H9 (cell line): Measurements from ENCODE around the gene ZNF396. TPM values are rescaled to one million over a fixed set of nuclear protein-coding genes. Genes with fewer than 3 reads are reported as not detected.

Experiments
- DNase-seq: peaks from one replicate; pipeline ENCODE4 v3.0.0-alpha.2; 2017
- H2AFZ ChIP-seq: one replicate; pipeline ENCODE4 v1.6.1; 2013; ENCODE audit warnings: mild to moderate bottlenecking, low read length, control low read depth, moderate library complexity
- H2AK5ac ChIP-seq: 2 replicates; pipeline ENCODE4 v1.6.1; 2013; ENCODE audit warnings: low read length, control low read depth, mixed read lengths; ENCODE audit not compliant: insufficient read length
- H2BK120ac ChIP-seq: one replicate; pipeline ENCODE4 v1.6.1; 2013; ENCODE audit warnings: low read depth, mild to moderate bottlenecking, low read length, control low read depth, inconsistent platforms; ENCODE audit not compliant: poor library complexity, severe bottlenecking
- H2BK12ac ChIP-seq: 2 replicates; pipeline ENCODE4 v1.6.1; 2013; ENCODE audit warnings: low read length, control low read depth, mixed read lengths, low read depth; ENCODE audit not compliant: insufficient read length
- H2BK15ac ChIP-seq: 2 replicates; pipeline ENCODE4 v1.6.1; 2013; ENCODE audit warnings: low read depth, low read length, control low read depth
- H2BK20ac ChIP-seq: one replicate; pipeline ENCODE4 v1.6.1; 2013; ENCODE audit warnings: low read depth, mild to moderate bottlenecking, low read length, control low read depth, inconsistent platforms; ENCODE audit not compliant: poor library complexity, severe bottlenecking
- H2BK5ac ChIP-seq: 2 replicates; pipeline ENCODE4 v1.6.1; 2013; ENCODE audit warnings: low read length, control low read depth, mixed read lengths; ENCODE audit not compliant: insufficient read length
- H3K14ac ChIP-seq: 2 replicates; pipeline ENCODE4 v1.6.1; 2013; ENCODE audit warnings: low read length, control low read depth; ENCODE audit not compliant: insufficient read depth
- H3K18ac ChIP-seq: 2 replicates; pipeline ENCODE4 v1.6.1; 2013; ENCODE audit warnings: low read depth, mild to moderate bottlenecking, mixed read lengths, low read length, control low read depth; ENCODE audit not compliant: insufficient read length
- H3K23ac ChIP-seq: 2 replicates; pipeline ENCODE4 v1.6.1; 2013; ENCODE audit warnings: low read length, control low read depth, mixed read lengths, low read depth; ENCODE audit not compliant: insufficient read length
- H3K23me2 ChIP-seq: 2 replicates; pipeline ENCODE4 v1.6.1; 2013; ENCODE audit warnings: low read depth, mild to moderate bottlenecking, mixed read lengths, low read length, control low read depth; ENCODE audit not compliant: insufficient read length, poor library complexity, severe bottlenecking
- H3K27ac ChIP-seq: 2 replicates; pipeline ENCODE4 v1.5.1; 2013; ENCODE audit warnings: low read length, control low read depth, mixed read lengths, low read depth; ENCODE audit not compliant: insufficient read length
- H3K27me3 ChIP-seq: 2 replicates; pipeline ENCODE4 v1.6.1; 2013; ENCODE audit warnings: low read length, control low read depth, inconsistent platforms; ENCODE audit not compliant: insufficient read depth
- H3K4ac ChIP-seq: 2 replicates; pipeline ENCODE4 v1.6.1; 2013; ENCODE audit warnings: low read depth, mild to moderate bottlenecking, control low read depth, inconsistent platforms, low read length, moderate library complexity
- H3K4me1 ChIP-seq: 2 replicates; pipeline ENCODE4 v1.6.1; 2013; ENCODE audit warnings: low read length, control low read depth, inconsistent platforms; ENCODE audit not compliant: insufficient read depth
- H3K4me2 ChIP-seq: 2 replicates; pipeline ENCODE4 v1.6.1; 2013; ENCODE audit warnings: low read length, control low read depth, mixed read lengths; ENCODE audit not compliant: insufficient read length, insufficient read depth
- H3K56ac ChIP-seq: 2 replicates; pipeline ENCODE4 v1.6.1; 2013; ENCODE audit warnings: low read depth, mild to moderate bottlenecking, mixed read lengths, low read length, control low read depth; ENCODE audit not compliant: insufficient read length
- H3K79me1 ChIP-seq: 2 replicates; pipeline ENCODE4 v1.6.1; 2013; ENCODE audit warnings: low read depth, mild to moderate bottlenecking, moderate library complexity, low read length, control low read depth, inconsistent platforms; ENCODE audit not compliant: insufficient read depth, poor library complexity, severe bottlenecking
- H3K79me2 ChIP-seq: 2 replicates; pipeline ENCODE4 v1.6.1; 2013; ENCODE audit warnings: low read length, control low read depth, inconsistent platforms; ENCODE audit not compliant: insufficient read depth
- H3K9ac ChIP-seq: 2 replicates; pipeline ENCODE4 v1.6.1; 2013; ENCODE audit warnings: low read length, control low read depth, mixed read lengths; ENCODE audit not compliant: insufficient read length; ENCODE audit errors: extremely low read depth
- H3K9me3 ChIP-seq: one replicate; pipeline ENCODE4 v1.6.1; 2013; ENCODE audit warnings: low read depth, low read length, inconsistent platforms; ENCODE audit not compliant: control insufficient read depth
- H3T11ph ChIP-seq: one replicate; pipeline ENCODE4 v1.6.1; 2013; ENCODE audit warnings: mild to moderate bottlenecking, low read length, control low read depth, inconsistent platforms
- H4K20me1 ChIP-seq: one replicate; pipeline ENCODE4 v1.6.1; 2013; ENCODE audit not compliant: control insufficient read depth, insufficient read length, insufficient read depth
- H4K5ac ChIP-seq: 2 replicates; pipeline ENCODE4 v1.6.1; 2013; ENCODE audit warnings: low read depth, mild to moderate bottlenecking, mixed read lengths, low read length, control low read depth; ENCODE audit not compliant: insufficient read length
- H4K8ac ChIP-seq: replicated peaks from 2 replicates; pipeline ENCODE4 v1.6.1; 2013; ENCODE audit warnings: low read length, control low read depth, mixed read lengths, low read depth; ENCODE audit not compliant: insufficient read length
- H4K91ac ChIP-seq: 2 replicates; pipeline ENCODE4 v1.6.1; 2013; ENCODE audit warnings: low read depth, mild to moderate bottlenecking, moderate library complexity, mixed read lengths, low read length, control low read depth; ENCODE audit not compliant: insufficient read length
- H3K27ac Mint-ChIP-seq, 3 experiments: 2 replicates in 2 of 3; 3 replicates in 1 of 3; pipeline ENCODE4 v1.8.0; 2020 to 2021; ENCODE audit warnings: mixed read lengths in 3 of 3, mild to moderate bottlenecking in 1 of 3, moderate library complexity in 1 of 3
- H3K27me3 Mint-ChIP-seq: 2 replicates; pipeline ENCODE4 v1.8.0; 2021; ENCODE audit warnings: low read depth, mild to moderate bottlenecking, moderate library complexity, mixed read lengths
- H3K36me3 Mint-ChIP-seq, 3 experiments: 2 replicates in 2 of 3; 3 replicates in 1 of 3; pipeline ENCODE4 v1.8.0; 2020 to 2021; ENCODE audit warnings: low read depth in 3 of 3, mixed read lengths in 3 of 3; ENCODE audit not compliant: insufficient read depth in 1 of 3
- H3K4me1 Mint-ChIP-seq, 2 experiments: 2 replicates each; pipeline ENCODE4 v1.8.0; 2020; ENCODE audit warnings: mixed read lengths in 2 of 2
- H3K4me3 Mint-ChIP-seq, 2 experiments: 2 replicates in 1 of 2; 3 replicates in 1 of 2; pipeline ENCODE4 v1.8.0; 2020 to 2021; ENCODE audit warnings: mild to moderate bottlenecking in 2 of 2, mixed read lengths in 2 of 2, moderate library complexity in 1 of 2
- H3K9me3 Mint-ChIP-seq, 2 experiments: 2 replicates in 1 of 2; 3 replicates in 1 of 2; pipeline ENCODE4 v1.8.0; 2020; ENCODE audit warnings: mild to moderate bottlenecking in 2 of 2, mixed read lengths in 2 of 2, moderate library complexity in 1 of 2
- WGBS: extraction: QIAGEN DNeasy Blood & Tissue Kit; methylation state at CpG from one replicate; pipeline ENCODE4 v1.1.7; 2013; ENCODE audit warnings: missing lambda C conversion rate, low lambda C conversion rate, mixed read lengths; ENCODE audit not compliant: insufficient read length; ENCODE audit errors: extremely low coverage; 5-methylcytosine and 5-hydroxymethylcytosine counted together
- total RNA-seq: library from RNA; stranded (reverse); gene quantifications from 2 replicates; pipeline ENCODE4 v1.2.1, GENCODE V29; 2021
- TF ChIP-seq, protein P1 (sequence below): fragments of 200-600 bp; sonication (generic); conservative IDR thresholded peaks from 3 replicates; pipeline ENCODE4 v1.8.0; 2021; ENCODE audit warnings: antibody characterized with exemption, mild to moderate bottlenecking

The ZNF396 gene
- total RNA-seq, 1 experiment from 2014 or later, result 1.2 TPM

DNA sequence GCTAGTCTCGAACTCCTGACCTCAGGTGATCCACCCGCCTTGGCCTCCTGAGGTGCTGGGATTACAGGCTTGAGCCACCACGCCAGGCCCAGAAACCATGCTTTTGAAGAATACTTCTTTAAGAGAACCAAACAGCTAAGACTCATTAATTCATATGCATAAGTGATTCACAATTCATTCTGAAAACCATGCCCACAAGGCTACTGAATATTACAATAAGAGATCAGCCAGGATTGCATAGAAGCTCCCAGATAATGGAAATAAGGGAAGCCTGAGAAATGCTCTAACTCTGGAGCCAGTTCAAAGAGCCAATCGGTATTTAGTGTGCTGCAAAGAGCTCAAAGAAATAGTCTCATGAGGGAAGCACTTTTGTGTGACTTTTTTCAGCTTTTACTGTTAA lies 2.4 kb downstream of the ZNF396 start:
- no peaks in the 10 kb centered on the region; the same call in 1 of the 2 replicates for H3K4me1 ChIP-seq
- H2AK5ac ChIP-seq, result no peak overlapping the region
- H3K4me2 ChIP-seq, result no peak overlapping the region
- H3K18ac ChIP-seq, result no peak overlapping the region
- no peak overlapping the region for H2BK120ac ChIP-seq
- no peak overlapping the region for H2AFZ ChIP-seq
- no peak overlapping the region for H3K9ac ChIP-seq
- H3K9me3 ChIP-seq, result no peaks in the 10 kb centered on the region
- no peak overlapping the region for H3K23ac ChIP-seq
- WGBS, result no CpG with 5 or more reads among the region's 4 CpGs
- Mint-ChIP-seq H3K36me3 (no peaks in the 10 kb centered on the region), H3K27ac (no peak overlapping the region; a peak in 1 of 7 replicates), H3K9me3 (no peaks in the 10 kb centered on the region), H3K4me3 (no peak overlapping the region), H3K4me1 (peaks cover 5 to 11% of the 10 kb centered on the region in 2 experiments; a peak in 3 of 4 replicates), H3K27me3 (peaks cover 22% of the 10 kb centered on the region)
- no peak overlapping the region for H2BK5ac ChIP-seq
- TF ChIP-seq, protein P1, sequence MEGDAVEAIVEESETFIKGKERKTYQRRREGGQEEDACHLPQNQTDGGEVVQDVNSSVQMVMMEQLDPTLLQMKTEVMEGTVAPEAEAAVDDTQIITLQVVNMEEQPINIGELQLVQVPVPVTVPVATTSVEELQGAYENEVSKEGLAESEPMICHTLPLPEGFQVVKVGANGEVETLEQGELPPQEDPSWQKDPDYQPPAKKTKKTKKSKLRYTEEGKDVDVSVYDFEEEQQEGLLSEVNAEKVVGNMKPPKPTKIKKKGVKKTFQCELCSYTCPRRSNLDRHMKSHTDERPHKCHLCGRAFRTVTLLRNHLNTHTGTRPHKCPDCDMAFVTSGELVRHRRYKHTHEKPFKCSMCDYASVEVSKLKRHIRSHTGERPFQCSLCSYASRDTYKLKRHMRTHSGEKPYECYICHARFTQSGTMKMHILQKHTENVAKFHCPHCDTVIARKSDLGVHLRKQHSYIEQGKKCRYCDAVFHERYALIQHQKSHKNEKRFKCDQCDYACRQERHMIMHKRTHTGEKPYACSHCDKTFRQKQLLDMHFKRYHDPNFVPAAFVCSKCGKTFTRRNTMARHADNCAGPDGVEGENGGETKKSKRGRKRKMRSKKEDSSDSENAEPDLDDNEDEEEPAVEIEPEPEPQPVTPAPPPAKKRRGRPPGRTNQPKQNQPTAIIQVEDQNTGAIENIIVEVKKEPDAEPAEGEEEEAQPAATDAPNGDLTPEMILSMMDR, result no peak
- H3K4ac ChIP-seq, result no peak overlapping the region
- H4K8ac ChIP-seq, result no peak overlapping the region
- no peak overlapping the region for H2BK12ac ChIP-seq
- H3K27me3 ChIP-seq, result no peaks in the 10 kb centered on the region
- no peak overlapping the region for H4K91ac ChIP-seq
- H3K79me2 ChIP-seq, result no peaks in the 10 kb centered on the region
- H4K20me1 ChIP-seq, result no peaks in the 10 kb centered on the region
- no peak overlapping the region for H3K27ac ChIP-seq
- H3T11ph ChIP-seq, result no peak overlapping the region
- no peak for DNase-seq
- H3K56ac ChIP-seq, result no peak overlapping the region
- no peak overlapping the region for H3K14ac ChIP-seq
- peaks cover 4% of the 10 kb centered on the region for H3K23me2 ChIP-seq
- no peaks in the 10 kb centered on the region for H3K79me1 ChIP-seq
- H2BK20ac ChIP-seq, result no peak overlapping the region
- no peak overlapping the region for H4K5ac ChIP-seq
- H2BK15ac ChIP-seq, result no peak overlapping the region
